ENCODE data around the gene GRIN3B. TPM values are rescaled to one million over a fixed set of nuclear protein-coding genes. Genes with fewer than 3 reads are reported as not detected.

Gene GRIN3B
- polyA plus RNA-seq, 2 of the 4 experiments (the other 2 are of a cell fraction) = 0.67 to 1.5 TPM

DNA sequence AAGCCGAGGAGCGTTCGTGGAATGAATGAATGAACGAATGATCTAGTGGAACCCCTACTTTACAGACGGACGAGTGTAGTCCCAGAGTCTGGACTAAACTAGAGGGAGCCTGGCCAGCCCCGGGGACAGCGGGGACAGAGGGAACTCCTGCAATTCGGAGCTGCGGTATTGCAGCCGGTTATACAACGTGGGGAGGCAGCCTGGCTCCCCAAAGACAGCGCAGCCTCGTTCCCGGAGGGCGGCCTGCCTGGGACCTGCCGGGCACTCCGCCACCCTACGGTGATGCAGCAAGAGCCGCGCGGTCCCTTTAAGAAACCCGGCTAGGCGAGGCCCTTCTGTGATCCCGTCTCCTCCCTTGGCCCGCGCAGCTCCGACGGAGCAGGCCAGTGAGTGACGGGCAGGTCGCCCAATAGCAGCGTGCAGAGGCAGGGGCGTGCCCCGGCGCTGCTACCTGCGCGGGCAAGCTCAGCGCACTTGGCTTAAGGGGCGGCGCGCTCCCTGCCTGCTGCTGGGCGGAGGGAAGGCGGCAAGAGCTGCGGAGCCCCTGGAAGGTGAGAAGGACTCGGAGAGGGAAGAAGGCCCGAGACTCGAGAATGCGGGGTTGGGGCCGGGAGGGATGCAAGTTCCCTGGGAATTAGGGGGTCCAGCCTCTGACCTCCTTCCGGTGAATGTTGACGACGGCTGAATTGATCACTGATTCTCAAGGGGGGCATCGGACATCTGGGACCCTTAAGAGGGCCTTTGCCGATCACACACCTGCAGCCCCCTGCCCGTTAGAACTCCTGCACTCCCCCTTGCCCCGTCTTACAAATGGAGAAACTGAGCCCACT, 39.6 kb downstream of the GRIN3B start, which contains the start of gene ABCA7 (continued):
- TF ChIP-seq, protein P1, sequence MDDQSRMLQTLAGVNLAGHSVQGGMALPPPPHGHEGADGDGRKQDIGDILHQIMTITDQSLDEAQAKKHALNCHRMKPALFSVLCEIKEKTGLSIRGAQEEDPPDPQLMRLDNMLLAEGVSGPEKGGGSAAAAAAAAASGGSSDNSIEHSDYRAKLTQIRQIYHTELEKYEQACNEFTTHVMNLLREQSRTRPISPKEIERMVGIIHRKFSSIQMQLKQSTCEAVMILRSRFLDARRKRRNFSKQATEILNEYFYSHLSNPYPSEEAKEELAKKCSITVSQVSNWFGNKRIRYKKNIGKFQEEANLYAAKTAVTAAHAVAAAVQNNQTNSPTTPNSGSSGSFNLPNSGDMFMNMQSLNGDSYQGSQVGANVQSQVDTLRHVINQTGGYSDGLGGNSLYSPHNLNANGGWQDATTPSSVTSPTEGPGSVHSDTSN (IDR thresholded peaks at IDR 0.05) = peak; percentile 99
- no peak for TF ChIP-seq RFX5 (IDR thresholded peaks at IDR 0.05)
- TF ChIP-seq EHF (CRISPR knock-in tag; IDR thresholded peaks at IDR 0.05) = no peak
- TF ChIP-seq, protein P2, sequence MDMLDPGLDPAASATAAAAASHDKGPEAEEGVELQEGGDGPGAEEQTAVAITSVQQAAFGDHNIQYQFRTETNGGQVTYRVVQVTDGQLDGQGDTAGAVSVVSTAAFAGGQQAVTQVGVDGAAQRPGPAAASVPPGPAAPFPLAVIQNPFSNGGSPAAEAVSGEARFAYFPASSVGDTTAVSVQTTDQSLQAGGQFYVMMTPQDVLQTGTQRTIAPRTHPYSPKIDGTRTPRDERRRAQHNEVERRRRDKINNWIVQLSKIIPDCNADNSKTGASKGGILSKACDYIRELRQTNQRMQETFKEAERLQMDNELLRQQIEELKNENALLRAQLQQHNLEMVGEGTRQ (IDR thresholded peaks at IDR 0.05) = peak; percentile 28; the same call in 1 of the 2 replicates
- TF ChIP-seq, protein P3, sequence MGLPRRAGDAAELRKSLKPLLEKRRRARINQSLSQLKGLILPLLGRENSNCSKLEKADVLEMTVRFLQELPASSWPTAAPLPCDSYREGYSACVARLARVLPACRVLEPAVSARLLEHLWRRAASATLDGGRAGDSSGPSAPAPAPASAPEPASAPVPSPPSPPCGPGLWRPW (IDR thresholded peaks at IDR 0.05) = no peak
- no peak for TF ChIP-seq ZNF302 (CRISPR knock-in tag; IDR thresholded peaks at IDR 0.05)
- TF ChIP-seq ZC3H11A (IDR thresholded peaks at IDR 0.05) = no peak
- TF ChIP-seq EHMT2 (IDR thresholded peaks at IDR 0.05; ENCODE audit: low read depth) = no peak

DNA sequence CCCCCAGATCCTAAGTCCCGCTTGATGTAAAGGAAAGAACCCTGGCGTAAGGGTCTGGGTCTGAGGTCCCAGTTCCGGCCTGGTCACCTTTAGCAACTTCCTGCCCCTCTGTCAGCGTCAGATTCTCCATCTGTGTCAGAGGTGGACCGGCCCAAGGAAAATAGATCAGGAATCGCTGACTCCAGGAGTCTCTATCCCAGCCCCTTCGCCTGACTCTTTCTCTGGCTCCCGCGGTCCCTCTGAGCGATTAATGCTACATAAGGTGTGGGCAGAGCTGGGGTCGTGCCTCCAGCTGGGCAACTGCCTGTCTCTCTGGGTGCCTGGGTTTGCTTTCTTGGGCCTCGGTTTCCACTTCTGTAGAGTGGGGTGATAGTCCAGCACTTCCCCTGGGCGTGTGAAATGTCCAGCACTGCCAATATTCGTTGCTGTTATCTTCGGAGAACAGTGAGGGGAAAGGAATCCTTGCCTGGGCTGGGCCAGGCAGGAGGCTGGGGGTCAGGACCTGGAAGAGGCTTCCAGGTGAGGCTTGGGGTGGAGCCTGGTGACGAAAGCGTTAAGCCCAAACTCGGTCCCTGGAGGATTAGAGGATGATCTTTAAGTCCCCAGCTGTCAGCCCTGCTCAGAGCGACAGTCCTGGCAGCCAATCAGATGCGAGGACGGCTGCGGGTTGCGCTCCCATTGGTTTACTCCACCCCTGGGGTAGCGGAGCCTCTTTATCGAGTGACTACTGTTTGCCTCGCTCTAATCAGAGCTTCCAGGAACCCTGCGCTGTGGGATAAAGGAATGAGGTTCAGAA, 40.5 kb downstream of the GRIN3B start:
- Histone ChIP-seq H3K4me1 (peaks cover 19% of the 10 kb centered on the region), H3K9me3 (no peaks in the 10 kb centered on the region), H3K4me3 (peak overlapping the region; percentile 51), H3K4me2 (peak overlapping the region; percentile 96), H3K27ac (peak overlapping the region; percentile 94 to 96)
- ChIA-PET POLR2A (interaction anchor here (1.0 to 2.3 kb wide), 4 partner anchors 12 to 228 kb away, joined by 3 to 7 read pairs (median 6); partner anchors contain the start of gene CNN2), CTCF (interaction anchor here (0.5 to 3.0 kb wide), 8 partner anchors 10 to 75 kb away, joined by 3 to 12 read pairs (median 4); partner anchors contain the start of gene CNN2)
- FAIRE-seq (no peak), ATAC-seq (peak; percentile 65 to 76), DNase-seq (ENCODE audit: low read depth in 1 of 2, low spot score in 1 of 2) (peak; percentile 95)
- TF ChIP-seq TP53 (CRISPR knock-in tag; IDR thresholded peaks at IDR 0.05) = no peak
- peak; percentile 92 for TF ChIP-seq KDM1A (IDR thresholded peaks at IDR 0.05; ENCODE audit: low read depth)
- no peak for TF ChIP-seq RFX5 (IDR thresholded peaks at IDR 0.05)
- TF ChIP-seq CBX2 (IDR thresholded peaks at IDR 0.05; ENCODE audit: borderline replicate concordance, low read depth) = no peak
- TF ChIP-seq, protein P1 (IDR thresholded peaks at IDR 0.05) = peak; percentile 98
- 6% methylated on average over 24 of the region's 27 CpGs for whole genome bisulfite sequencing (ENCODE audit: missing lambda C conversion rate)

DNA sequence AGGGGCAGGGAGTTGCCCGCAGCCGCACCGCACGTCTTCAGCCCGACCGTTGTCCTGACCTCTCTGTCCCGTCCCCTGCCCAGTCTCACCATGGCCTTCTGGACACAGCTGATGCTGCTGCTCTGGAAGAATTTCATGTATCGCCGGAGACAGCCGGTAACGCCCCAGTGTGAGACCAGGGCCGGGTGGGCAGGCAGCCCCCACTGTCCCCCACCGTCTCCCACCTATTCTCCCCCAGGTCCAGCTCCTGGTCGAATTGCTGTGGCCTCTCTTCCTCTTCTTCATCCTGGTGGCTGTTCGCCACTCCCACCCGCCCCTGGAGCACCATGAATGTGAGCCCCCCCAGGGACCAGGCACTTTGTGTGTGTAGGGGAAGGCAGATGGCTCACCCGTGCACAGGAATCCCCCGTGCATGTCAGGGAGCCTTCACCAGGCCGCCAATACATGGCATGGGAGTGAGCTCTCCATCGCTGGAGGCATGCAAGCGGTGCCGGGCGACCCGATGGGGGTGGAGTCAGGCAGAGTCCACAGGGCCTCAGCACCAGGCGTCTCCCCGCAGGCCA, 41.1 kb downstream of the GRIN3B start:
- ATAC-seq = peak in 1 of 2 experiments; percentile 4; a peak in 2 of 6 replicates
- H3K4me1 ChIP-seq = peaks cover 19% of the 10 kb centered on the region
- no peaks in the 10 kb centered on the region for H3K9me3 ChIP-seq
- POLR2A ChIA-PET = interaction anchor here (1.0 to 2.3 kb wide), 2 partner anchors 13 to 227 kb away, joined by 3 to 6 read pairs; no protein-coding TSS in a partner anchor
- CTCF ChIA-PET = interaction anchor here (0.5 to 1.8 kb wide), 6 partner anchors 12 to 180 kb away, joined by 3 to 5 read pairs (median 4); partner anchors contain the start of gene CNN2
- no peak for DNase-seq (ENCODE audit: low read depth in 1 of 2, low spot score in 1 of 2)
- H3K27ac ChIP-seq = peak overlapping the region; percentile 94 to 96
- peak; percentile 93 for TF ChIP-seq CHD4 (IDR thresholded peaks at IDR 0.05; ENCODE audit: borderline replicate concordance)
- no peak for TF ChIP-seq MAFK (IDR thresholded peaks at IDR 0.05; ENCODE audit: partially characterized antibody)
- TF ChIP-seq, protein P4, sequence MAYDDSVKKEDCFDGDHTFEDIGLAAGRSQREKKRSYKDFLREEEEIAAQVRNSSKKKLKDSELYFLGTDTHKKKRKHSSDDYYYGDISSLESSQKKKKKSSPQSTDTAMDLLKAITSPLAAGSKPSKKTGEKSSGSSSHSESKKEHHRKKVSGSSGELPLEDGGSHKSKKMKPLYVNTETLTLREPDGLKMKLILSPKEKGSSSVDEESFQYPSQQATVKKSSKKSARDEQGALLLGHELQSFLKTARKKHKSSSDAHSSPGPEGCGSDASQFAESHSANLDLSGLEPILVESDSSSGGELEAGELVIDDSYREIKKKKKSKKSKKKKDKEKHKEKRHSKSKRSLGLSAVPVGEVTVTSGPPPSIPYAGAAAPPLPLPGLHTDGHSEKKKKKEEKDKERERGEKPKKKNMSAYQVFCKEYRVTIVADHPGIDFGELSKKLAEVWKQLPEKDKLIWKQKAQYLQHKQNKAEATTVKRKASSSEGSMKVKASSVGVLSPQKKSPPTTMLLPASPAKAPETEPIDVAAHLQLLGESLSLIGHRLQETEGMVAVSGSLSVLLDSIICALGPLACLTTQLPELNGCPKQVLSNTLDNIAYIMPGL (CRISPR knock-in tag; IDR thresholded peaks at IDR 0.05; ENCODE audit: borderline replicate concordance) = no peak
- peak; percentile 66 for TF ChIP-seq HDAC2 (IDR thresholded peaks at IDR 0.05)
- TF ChIP-seq CBX2 (IDR thresholded peaks at IDR 0.05; ENCODE audit: borderline replicate concordance, low read depth) = no peak
- TF ChIP-seq GATA3 (IDR thresholded peaks at IDR 0.05; ENCODE audit: borderline replicate concordance) = no peak
- peak; percentile 87 for TF ChIP-seq ZFP36 (IDR thresholded peaks at IDR 0.05; ENCODE audit: borderline replicate concordance, partially characterized antibody)
- TF ChIP-seq ESRRA (IDR thresholded peaks at IDR 0.05; ENCODE audit: borderline replicate concordance, low read length) = no peak
- TF ChIP-seq, protein P5, sequence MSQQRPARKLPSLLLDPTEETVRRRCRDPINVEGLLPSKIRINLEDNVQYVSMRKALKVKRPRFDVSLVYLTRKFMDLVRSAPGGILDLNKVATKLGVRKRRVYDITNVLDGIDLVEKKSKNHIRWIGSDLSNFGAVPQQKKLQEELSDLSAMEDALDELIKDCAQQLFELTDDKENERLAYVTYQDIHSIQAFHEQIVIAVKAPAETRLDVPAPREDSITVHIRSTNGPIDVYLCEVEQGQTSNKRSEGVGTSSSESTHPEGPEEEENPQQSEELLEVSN (IDR thresholded peaks at IDR 0.05; ENCODE audit: borderline replicate concordance, low read depth) = no peak
- TF ChIP-seq ZNF302 (CRISPR knock-in tag; IDR thresholded peaks at IDR 0.05) = no peak
- peak overlapping the region; percentile 51 for H3K4me3 ChIP-seq
- FAIRE-seq = no peak
- peak overlapping the region; percentile 96 for H3K4me2 ChIP-seq
- WGBS (ENCODE audit: missing lambda C conversion rate) = 10% methylated on average over 6 of the region's 26 CpGs

Measured in A549 (cell line).